Raji (cell line): Measurements from ENCODE around the gene TMEM175.
A peak's percentile ranks its signal among the peaks of the same experiment; 100 is the strongest.

Source experiments
- POLR2A ChIP-seq: IDR thresholded peaks from 2 replicates; pipeline ENCODE4 v1.6.1; 2011; ENCODE audit warnings: low read depth, low read length, control low read depth; ENCODE audit not compliant: insufficient read depth

The TMEM175 gene

DNA sequence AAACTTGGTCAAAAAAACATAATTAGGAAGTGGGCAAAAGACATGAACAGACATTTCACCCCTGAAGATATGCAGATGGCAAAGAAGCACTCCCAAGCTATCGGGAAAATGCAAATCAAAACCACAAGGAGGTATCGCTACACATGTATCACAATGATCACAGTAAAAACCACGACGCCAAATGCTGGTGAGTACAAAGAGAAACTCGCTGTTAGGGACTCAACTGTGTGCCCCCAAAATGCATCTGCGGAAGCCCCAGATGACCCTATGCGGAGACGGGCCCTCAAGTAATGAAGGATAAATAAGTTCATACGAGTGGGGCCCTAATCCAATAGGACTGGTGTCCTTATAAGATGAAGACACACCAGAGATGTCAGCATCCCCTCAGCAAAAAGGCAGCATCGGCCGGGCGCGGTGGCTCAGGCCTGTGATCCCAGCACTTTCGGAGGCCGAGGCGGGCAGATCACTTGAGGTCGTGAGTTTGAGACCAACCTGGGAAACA lies 10.4 kb upstream of the TMEM175 start:
- 0 out of 2 replicates have a peak, but pooled peaks have one; percentile 18 for TF ChIP-seq POLR2A

DNA sequence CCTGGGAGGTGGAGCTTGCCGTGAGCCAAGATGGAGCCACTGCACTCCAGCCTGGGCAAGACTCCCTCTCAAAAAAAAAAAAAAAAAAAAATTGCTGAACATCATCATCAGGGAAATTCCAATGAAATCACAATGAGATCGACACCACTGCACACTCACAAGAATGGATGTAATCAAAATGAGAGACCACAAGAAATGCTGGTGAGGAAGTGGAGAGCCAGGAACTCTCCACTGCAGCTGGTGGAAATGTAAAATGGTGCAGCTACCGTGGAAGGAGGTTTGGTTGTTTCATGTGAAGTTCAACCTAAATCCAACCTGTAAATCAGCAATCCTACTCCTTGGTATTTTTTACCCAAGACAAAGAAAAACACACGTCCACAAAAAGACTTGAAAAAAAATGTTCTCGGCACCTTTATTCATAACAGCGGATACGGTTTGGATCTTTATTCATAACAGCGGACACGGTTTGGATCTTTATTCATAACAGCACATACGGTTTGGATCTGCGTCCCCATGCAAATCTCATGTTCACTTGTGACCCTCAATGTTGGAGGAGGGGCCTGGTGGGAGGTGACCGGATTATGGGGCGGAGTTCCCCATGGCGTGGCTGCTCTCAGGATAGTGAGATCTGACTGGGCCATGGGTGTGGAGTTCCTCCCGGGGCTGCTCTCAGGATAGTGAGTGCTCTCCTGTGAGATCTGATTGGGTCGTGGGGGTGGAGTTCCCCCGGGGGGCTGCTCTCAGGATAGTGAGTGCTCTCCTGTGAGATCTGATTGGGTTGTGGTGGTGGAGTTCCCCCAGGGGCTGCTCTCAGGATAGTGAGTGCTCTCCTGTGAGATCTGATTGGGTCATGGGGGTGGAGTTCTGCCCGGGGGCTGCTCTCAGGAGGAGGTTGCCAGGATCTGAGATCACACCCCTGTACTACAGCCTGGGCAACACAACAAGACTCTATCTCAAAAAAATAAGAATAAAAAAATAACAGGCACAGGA lies 7.9 kb upstream of the TMEM175 start:
- TF ChIP-seq POLR2A, result no peak

DNA sequence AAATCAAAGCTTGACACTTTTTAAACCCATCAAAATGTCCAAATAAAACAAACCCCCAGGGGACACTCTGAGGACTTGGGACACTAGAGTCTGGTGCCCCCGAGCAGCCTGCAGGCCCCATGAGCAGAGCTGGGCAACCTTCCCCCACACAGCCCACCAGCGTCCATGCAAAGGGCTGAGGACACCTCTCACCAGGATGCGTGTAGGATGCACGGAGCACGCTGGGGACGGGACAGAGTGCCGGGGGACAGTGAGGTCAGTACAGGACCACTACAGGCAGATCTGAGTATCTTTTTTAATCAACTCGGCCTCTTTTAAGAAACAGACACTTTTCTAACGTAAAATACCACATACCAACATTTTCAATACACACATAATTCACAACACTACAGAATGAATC lies 7.1 kb upstream of the TMEM175 start:
- no peak for TF ChIP-seq POLR2A

DNA sequence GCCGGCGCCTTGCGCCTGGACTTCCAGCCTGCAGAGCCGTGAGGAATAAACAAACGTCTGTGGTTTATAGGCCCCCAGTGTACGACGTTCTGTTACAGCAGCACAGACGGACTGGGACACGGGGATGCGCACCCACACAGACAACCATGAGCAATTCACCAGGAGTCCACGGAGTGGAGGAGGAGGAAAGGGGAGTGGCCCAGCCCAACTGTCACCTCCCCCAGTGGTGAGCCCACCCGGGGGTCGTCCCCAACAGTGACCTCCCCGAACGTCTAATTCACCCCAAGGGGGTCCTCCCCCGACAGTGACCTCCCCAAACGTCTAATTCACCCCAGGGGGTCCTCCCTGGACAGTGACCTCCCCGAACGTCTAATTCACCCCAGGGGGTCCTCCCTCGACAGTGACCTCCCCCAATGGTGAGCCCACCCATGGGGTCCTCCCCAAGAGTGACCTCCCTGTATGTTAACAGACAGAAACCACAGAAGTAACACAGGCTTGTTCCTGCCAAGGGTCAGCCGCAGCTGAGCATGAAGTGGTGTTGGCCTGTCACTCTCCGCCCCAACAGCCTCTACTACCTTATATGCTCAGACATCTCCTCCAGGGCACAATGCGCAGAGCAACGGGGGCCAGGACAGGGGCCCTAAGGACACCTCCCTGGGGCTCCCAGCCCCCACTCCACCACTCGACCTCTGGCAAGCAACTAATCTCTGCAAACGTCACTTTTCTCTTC lies 6.3 kb upstream of the TMEM175 start:
- TF ChIP-seq POLR2A, result no peak

DNA sequence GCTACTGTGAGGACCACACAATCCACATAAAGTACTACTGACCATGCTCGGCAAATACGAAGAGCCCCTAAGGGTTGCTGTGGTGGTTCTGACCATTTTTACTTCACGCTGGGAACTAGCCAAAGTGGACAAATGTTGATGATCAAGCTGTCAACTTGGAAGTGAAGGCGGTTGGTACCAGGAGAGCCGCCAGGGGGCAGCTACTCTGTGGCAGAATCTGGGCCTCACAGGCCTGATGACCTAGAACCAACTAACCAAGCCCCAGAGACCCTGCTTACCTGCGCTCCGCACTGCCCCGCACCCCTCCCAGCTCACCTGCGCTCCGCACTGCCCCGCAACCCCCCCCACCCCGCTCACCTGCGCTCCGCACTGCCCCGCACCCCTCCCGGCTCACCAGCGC lies 5.7 kb upstream of the TMEM175 start:
- no peak for TF ChIP-seq POLR2A

DNA sequence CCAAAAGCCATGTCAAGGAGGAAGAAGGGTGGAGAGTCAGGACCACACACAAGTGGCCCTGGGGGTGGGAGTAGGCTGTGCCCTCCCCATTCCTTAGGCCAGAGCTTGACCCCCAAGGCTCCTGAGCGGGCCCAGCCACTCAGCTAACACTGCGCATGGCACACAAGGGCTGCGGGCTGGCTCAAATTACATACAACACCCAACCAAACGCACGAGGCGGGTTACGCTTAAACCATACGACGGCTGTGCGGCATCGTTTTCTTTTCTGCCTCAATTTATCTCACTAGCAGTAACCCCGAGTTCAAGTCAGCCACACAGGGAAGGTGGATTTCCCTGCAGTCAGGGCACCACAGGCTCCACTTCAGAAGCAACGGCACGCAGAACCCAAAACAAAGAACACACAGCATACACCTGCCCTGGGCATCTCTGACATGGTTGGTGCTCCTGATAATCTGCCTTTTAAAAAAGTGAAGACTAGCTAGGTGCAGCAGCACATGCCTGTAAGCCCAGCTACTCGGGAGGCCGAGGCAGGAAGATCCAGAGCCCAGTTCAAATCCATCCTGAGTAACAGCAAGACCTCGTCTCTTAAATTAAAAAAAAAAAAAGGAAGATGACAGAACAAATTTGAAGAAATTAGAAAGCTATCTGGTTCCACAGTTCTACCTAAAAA lies 3.0 kb upstream of the TMEM175 start:
- TF ChIP-seq POLR2A, result no peak

DNA sequence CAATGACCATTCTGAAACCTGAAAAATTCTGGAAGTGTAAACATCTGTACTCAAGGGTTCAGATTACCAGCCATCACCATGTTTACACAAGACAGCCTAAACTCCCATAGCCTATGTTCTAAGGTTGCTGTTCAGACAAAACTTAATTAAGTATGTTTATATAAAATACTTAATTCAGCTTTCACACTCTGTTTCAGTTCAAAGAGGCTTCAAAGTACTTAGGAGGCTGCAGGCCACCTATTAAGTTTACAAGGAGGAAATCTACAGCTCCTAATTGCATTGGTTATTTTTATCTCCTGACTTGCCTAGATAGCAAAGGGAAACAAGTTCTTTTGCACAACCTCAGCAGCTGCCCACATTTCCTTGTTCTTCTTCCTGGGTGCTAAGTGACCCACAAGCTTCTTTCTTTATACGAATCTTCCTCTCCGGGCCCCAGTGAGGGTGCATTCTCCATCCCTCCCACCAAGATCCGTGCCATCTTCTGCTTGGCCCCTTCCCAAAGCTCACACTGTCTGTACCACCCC lies 2.2 kb upstream of the TMEM175 start:
- no peak for TF ChIP-seq POLR2A

DNA sequence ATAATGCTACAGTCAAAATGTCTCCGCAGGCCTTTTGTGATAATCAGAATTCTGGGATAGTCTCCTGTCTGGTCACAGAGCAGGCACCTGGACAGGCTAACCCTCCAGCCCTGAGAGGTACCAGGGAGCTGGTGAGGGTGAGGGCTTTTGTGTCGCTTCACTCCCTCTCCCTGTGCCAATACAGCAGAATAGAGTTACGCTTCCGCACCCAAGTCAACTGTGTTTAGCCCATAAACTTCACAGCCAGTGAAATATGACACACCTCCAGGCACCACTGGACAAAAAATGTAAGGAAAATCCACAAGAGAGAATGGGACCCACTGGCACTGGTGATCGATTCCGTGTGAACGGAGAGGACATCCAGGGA lies 1.4 kb upstream of the TMEM175 start:
- no peak for TF ChIP-seq POLR2A

DNA sequence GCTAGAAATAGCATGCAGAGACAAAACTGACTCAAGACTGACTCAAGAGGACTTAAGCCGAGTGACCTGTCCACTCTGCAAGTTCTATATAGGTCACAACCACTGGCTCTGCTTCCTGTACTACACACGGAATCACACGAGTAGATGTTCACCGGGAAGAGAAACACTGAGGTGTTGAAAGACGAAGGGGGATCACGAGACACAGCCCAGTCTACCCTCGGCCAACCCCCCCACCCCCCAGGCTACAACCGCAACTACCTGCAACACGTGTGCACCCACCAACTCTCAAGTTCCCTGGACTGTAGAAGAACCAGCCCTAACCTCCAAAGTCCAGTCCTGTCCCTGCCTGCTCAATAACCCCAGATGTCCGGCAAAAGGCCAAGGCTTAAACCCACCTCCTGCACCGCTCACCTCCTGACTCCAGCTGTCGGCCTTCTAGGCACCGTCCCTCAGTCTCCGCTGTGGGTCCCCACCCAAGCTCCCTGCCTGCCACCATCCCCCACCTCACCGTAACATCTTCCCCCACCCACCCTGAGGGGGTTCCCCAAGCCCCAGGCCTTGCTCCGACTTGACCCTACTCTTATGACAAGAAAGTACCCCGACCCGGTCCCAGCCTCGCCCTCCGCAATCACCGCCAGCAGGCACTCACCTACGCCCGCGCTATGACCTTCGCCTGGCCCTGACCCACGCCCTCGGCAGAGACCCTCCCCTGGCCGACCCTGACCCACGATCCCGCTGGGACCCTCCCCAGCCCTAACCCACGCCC lies 883 bp upstream of the TMEM175 start:
- TF ChIP-seq POLR2A, result no peak

DNA sequence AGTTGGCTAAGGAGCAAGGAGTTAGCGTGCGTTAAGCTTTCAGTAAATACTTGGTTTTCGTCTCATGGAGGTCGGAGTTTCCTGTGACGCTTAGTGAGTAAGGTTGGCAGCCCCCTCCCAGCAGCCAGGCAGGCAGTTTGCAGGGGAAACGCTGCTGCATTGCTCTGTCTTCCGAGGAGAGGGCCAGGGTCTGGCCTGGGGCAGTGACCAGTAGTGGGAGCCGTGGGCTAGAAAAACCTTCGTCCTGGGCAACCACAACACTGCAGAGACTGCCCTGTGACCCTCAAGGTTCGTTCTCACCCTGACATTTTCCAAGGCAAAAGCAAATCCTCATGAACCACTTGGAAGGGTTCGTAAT lies 432 bp downstream of the TMEM175 start:
- TF ChIP-seq POLR2A, result no peak

DNA sequence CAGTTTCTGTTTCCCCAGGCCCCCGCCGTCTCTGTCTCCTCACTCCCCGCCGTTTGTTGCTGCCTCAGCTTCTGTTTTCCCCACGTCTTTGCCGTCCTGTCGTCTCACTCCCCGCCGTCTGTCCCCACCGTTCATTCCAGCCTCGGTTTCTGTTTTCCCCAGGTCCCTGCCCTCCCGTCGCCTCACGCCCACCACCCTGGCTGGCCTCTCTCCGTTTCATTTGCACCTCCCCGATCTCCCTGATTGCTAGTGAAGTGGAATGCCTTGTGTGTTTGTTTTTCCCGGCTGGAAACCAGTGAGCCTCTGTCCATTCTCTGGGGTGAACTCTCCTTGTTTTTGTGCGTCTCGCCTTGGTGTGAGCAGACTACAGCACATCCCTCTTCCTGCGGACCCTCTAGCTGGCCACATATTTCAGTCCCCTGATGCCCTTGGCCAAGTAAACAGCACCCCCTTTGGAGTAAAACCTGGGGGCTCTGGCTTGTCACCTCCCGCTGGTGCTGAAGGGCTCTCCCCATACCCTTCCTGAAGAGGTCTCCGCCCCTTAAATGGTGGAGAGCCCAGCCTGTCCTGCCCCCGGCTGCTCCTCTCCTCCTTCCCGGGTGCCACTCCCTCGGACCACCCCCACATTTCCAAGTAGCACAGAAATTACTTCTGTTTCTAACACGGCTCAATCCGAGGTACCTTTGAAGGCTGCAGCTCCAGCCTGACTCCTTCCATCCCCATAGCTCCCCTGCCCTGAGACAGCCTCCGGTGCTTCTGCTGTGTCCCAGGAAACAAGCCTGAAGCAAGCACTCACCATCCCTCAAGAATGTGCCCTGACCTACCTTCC lies 13.2 kb downstream of the TMEM175 start:
- no peak for TF ChIP-seq POLR2A

DNA sequence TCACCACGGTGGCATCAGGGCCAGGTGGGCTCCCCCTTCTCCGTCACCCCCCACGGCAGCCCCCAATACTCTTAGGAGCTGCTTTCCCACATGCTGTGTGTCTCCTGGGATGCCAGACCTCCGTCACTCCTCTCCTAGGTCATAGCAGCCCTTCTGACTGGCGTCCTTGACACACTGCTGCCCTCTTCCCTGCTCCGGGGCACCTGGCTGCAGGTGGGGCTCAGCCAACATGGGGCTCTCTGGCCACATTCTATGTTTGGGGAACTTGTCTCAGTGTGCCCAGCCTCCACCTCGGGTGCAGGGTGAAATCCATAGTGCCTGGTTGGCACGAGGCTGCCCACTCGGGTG lies 13.8 kb downstream of the TMEM175 start:
- TF ChIP-seq POLR2A, result no peak

DNA sequence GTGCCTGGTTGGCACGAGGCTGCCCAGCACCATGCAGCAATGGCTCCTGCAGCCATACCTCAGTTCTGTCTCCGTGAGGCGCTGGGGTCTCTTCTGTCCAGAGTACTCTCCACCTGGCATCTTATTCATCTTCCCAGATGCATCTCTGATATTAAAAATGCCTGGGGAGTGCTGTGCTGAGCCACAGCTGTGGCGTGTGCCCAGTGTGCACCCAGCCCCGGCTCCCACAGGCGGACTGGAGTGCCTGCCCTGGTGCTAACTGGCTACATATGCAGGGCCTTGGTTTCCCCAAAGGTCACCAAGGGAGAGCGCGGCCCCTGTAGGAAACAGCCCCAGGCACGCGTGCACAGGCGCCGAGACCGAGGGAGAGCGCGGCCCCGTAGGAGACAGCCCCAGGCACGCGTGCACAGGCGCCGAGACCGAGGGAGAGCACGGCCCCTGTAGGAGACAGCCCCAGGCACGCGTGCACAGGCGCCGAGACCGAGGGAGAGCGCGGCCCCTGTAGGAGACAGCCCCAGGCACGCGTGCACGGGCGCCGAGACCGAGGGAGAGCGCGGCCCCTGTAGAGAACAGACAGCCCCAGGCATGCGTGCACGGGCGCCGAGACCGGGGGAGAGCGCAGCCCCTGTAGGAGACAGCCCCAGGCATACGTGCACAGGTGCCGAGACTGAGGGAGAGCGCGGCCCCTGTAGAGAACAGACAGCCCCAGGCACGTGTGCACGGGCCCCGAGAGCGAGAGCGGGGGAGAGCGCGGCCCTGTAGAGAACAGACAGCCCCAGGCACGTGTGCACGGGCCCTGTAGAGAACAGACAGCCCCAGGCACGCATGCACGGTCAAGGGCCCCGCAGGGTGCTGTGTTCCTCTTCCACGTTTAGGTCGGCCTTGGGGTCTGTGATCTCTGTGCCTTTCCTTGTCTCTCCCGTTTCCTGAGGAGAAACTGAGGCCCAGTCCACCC lies 14.5 kb downstream of the TMEM175 start:
- no peak for TF ChIP-seq POLR2A
